Measurements from ENCODE around the gene GPR107.

Gene GPR107

GRCh38 chr9:130104491-130105193, 50.9 kb downstream of the GPR107 start:
- H3K4me3 ChIP-seq (ENCODE audit: low read depth, low read length), result no peak overlapping the region
- DNase-seq, result no peak
- TF ChIP-seq CTCF (IDR thresholded peaks at IDR 0.05; ENCODE audit: low read depth, low read length), result no peak

GRCh38 chr9:130106860-130107233, 53.1 kb downstream of the GPR107 start:
- TF ChIP-seq CTCF (IDR thresholded peaks at IDR 0.05; ENCODE audit: low read depth, low read length), result no peak

More at GRCh38 chr9:130104491-130105193, 50.9 kb downstream of the GPR107 start:
- H3K9me3 ChIP-seq (ENCODE audit: severe bottlenecking), result no peaks in the 10 kb centered on the region
- no peak overlapping the region for H3K27ac ChIP-seq
- H3K36me3 ChIP-seq, result peaks cover 71% of the 10 kb centered on the region
- H3K27me3 ChIP-seq (ENCODE audit: insufficient read depth, low read depth, severe bottlenecking), result no peaks in the 10 kb centered on the region

GRCh38 chr9:130107234-130107861, 53.6 kb downstream of the GPR107 start:
- DNase-seq, result peak; percentile 85
- H3K4me3 ChIP-seq (ENCODE audit: low read depth, low read length), result no peak overlapping the region
- H3K36me3 ChIP-seq, result peaks cover 55% of the 10 kb centered on the region
- no peaks in the 10 kb centered on the region for H3K27me3 ChIP-seq (ENCODE audit: insufficient read depth, low read depth, severe bottlenecking)
- no peaks in the 10 kb centered on the region for H3K9me3 ChIP-seq (ENCODE audit: severe bottlenecking)
- H3K27ac ChIP-seq, result no peak overlapping the region
- TF ChIP-seq CTCF (IDR thresholded peaks at IDR 0.05; ENCODE audit: low read depth, low read length), result peak; percentile 89

More at GRCh38 chr9:130106860-130107233, 53.1 kb downstream of the GPR107 start:
- no peak for DNase-seq
- Histone ChIP-seq H3K27ac (no peak overlapping the region), H3K4me3 (ENCODE audit: low read depth, low read length) (no peak overlapping the region), H3K36me3 (peaks cover 59% of the 10 kb centered on the region), H3K9me3 (ENCODE audit: severe bottlenecking) (no peaks in the 10 kb centered on the region), H3K27me3 (ENCODE audit: insufficient read depth, low read depth, severe bottlenecking) (no peaks in the 10 kb centered on the region)

- no peak for DNase-seq
- Histone ChIP-seq H3K4me3 (ENCODE audit: low read depth, low read length) (no peak overlapping the region), H3K27me3 (ENCODE audit: insufficient read depth, low read depth, severe bottlenecking) (no peaks in the 10 kb centered on the region), H3K36me3 (peaks cover 49% of the 10 kb centered on the region), H3K9me3 (ENCODE audit: severe bottlenecking) (no peaks in the 10 kb centered on the region), H3K27ac (no peak overlapping the region)
- TF ChIP-seq CTCF (IDR thresholded peaks at IDR 0.05; ENCODE audit: low read depth, low read length), result no peak
Observed at GRCh38 chr9:130107955-130108354, 54.2 kb downstream of the GPR107 start.

GRCh38 chr9:130110166-130110565, 56.5 kb downstream of the GPR107 start:
- Histone ChIP-seq H3K9me3 (ENCODE audit: severe bottlenecking) (no peaks in the 10 kb centered on the region), H3K27me3 (ENCODE audit: insufficient read depth, low read depth, severe bottlenecking) (no peaks in the 10 kb centered on the region), H3K36me3 (peaks cover 30% of the 10 kb centered on the region), H3K4me3 (ENCODE audit: low read depth, low read length) (no peak overlapping the region), H3K27ac (peak overlapping the region; percentile 35; the same call in 1 of the 2 replicates)
- TF ChIP-seq CTCF (IDR thresholded peaks at IDR 0.05; ENCODE audit: low read depth, low read length), result peak; percentile 79
- peak; percentile 54 for DNase-seq
